ENCODE results near the gene CCDC192.

- no peak for TF ChIP-seq CTCF (IDR thresholded peaks at IDR 0.05)
- no peak for TF ChIP-seq POLR2AphosphoS5 (IDR thresholded peaks at IDR 0.05)
- TF ChIP-seq POLR2A (IDR thresholded peaks at IDR 0.05): no peak
Measured at GRCh38 chr5:127928053-127928452, 224.9 kb downstream of the CCDC192 start.

Data from transverse colon (tissue), 4 donors.